GM10248 (cell line): ENCODE data around the gene RBL2.

Source experiments
- CTCF ChIA-PET: fragments of 300-600 bp; sonication (Branson Sonifier 250); formaldehyde crosslinking; extraction: SDS; loops from one replicate; lab custom pipeline; 2021; ENCODE audit warnings: antibody characterized with exemption; lab: Yijun Ruan, JAX
- POLR2A ChIA-PET: fragments of 350-650 bp; sonication (Branson Sonifier 250); formaldehyde crosslinking; extraction: SDS; loops from one replicate; lab custom pipeline; 2020; ENCODE audit warnings: antibody characterized with exemption; lab: Yijun Ruan, JAX
- DNase-seq: peaks from one replicate; pipeline ENCODE4 v3.0.0; 2012; ENCODE audit errors: extremely low spot score
- CTCF ChIP-seq: IDR thresholded peaks from 2 replicates; pipeline ENCODE4 v1.5.1; 2012; ENCODE audit warnings: mild to moderate bottlenecking, low read depth; ENCODE audit errors: extremely low read depth, missing control alignments, control extremely low read depth

RBL2 gene

DNA sequence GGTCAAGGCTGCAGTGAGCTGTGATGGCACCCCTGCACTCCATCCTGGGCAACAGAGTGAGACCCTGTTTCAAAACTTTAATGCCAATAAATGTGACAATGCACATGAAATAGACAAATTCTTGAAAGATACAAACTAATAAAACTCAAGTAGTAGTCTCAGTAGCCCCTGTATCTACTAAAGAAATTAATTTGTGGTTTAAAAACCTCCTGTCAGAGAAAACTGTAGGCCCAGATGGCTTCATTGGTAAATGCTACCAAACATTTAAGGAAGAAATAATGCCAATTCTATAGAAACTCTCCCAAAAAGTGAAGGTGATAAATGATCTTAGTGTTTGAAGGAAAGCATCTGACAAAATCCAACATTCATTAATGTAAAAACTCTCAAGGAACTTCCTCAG lies 52.0 kb downstream of the RBL2 start:
- no peak for TF ChIP-seq CTCF
- CTCF ChIA-PET = interaction anchor here (1.2 to 1.6 kb wide), 3 partner anchors 15 to 128 kb away, joined by 3 read pairs; partner anchors contain the start of gene AKTIP
- no peak for DNase-seq
- POLR2A ChIA-PET = no interaction called here

- DNase-seq = no peak
- no peak for TF ChIP-seq CTCF
- ChIA-PET POLR2A (no interaction called here), CTCF (interaction anchor here (0.8 to 1.5 kb wide), 4 partner anchors 11 to 90 kb away, joined by 3 to 5 read pairs (median 3); no protein-coding TSS in a partner anchor)
Measured at GRCh38 chr16:53489755-53490154, 55.5 kb downstream of the RBL2 start.

DNA sequence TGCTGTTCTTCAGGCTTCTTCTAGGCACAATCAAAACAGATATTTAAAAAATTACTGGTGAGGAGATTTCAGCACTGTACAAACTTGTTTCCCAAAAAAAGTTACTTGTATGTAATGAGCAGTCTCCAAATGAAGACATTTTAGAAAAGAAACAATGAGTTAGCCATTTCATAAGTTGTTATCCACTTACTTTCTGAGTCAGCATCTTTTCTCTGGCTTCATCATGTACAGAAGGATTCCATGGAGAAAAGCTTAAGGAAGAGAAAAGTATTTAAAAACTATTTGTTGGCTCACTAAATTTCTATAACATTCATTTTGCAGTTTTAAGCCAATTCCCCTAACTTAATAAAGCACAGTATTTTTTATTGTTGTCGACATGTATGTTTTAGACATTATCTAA lies 58.2 kb downstream of the RBL2 start:
- CTCF ChIA-PET = interaction anchor here (0.7 kb wide), 1 partner anchor 18 kb away, joined by 3 read pairs; no protein-coding TSS in a partner anchor
- POLR2A ChIA-PET = no interaction called here
- no peak for DNase-seq
- TF ChIP-seq CTCF = no peak

- TF ChIP-seq CTCF = no peak
- ChIA-PET CTCF (interaction anchor here (0.9 to 1.3 kb wide), 5 partner anchors 11 to 777 kb away, joined by 3 to 5 read pairs (median 3); partner anchors contain the start of gene CHD9), POLR2A (interaction anchor here (1.1 kb wide), 1 partner anchor 9 kb away, joined by 3 read pairs; no protein-coding TSS in a partner anchor)
- no peak for DNase-seq
Measured at GRCh38 chr16:53494636-53495035, 60.4 kb downstream of the RBL2 start.

GRCh38 chr16:53495325-53495724 lies 61.1 kb downstream of the RBL2 start:
- DNase-seq = no peak
- TF ChIP-seq CTCF = no peak
- POLR2A ChIA-PET = interaction anchor here (1.1 kb wide), 1 partner anchor 8 kb away, joined by 3 read pairs; no protein-coding TSS in a partner anchor
- CTCF ChIA-PET = interaction anchor here (0.9 to 1.3 kb wide), 3 partner anchors 11 to 440 kb away, joined by 3 to 5 read pairs (median 3); partner anchors contain the start of gene CHD9

GRCh38 chr16:53498984-53499383 lies 64.7 kb downstream of the RBL2 start:
- TF ChIP-seq CTCF = no peak
- ChIA-PET POLR2A (no interaction called here), CTCF (interaction anchor here (1.0 to 1.8 kb wide), 4 partner anchors 11 to 51 kb away, joined by 3 to 5 read pairs (median 5); no protein-coding TSS in a partner anchor)
- no peak for DNase-seq
